HepG2 (cell line): ENCODE data around the gene SLC29A2. TPM values are rescaled to one million over a fixed set of nuclear protein-coding genes. Genes with fewer than 3 reads are reported as not detected.

Experiments
- CAMTA2 ChIP-seq: sonication (generic); formaldehyde crosslinking; IDR thresholded peaks from 2 replicates; pipeline ENCODE4 v1.4.0; 2020; ENCODE audit warnings: mild to moderate bottlenecking, missing genetic modification reagents, borderline replicate concordance
- KDM4B ChIP-seq: sonication (generic); formaldehyde crosslinking; IDR thresholded peaks from 2 replicates; pipeline ENCODE4 v1.4.0; 2020; ENCODE audit warnings: missing genetic modification reagents
- MED1 ChIP-seq: sonication (generic); formaldehyde crosslinking; IDR thresholded peaks from 2 replicates; pipeline ENCODE4 v1.4.0; 2020; ENCODE audit warnings: missing genetic modification reagents
- MIER2 ChIP-seq: IDR thresholded peaks from 2 replicates; pipeline ENCODE4 v1.6.1; 2016; ENCODE audit warnings: missing biosample characterization, missing genetic modification reagents
- PCBP1 ChIP-seq: fragments of 200-400 bp; formaldehyde crosslinking; IDR thresholded peaks from 2 replicates; pipeline ENCODE4 v1.6.1; 2017; ENCODE audit warnings: mild to moderate bottlenecking, low read depth, low read length, borderline replicate concordance
- PRMT3 ChIP-seq: sonication (generic); formaldehyde crosslinking; IDR thresholded peaks from 2 replicates; pipeline ENCODE4 v1.8.1; 2022; ENCODE audit warnings: low read depth, mild to moderate bottlenecking, moderate library complexity, missing genetic modification reagents, borderline replicate concordance
- RXRB ChIP-seq: IDR thresholded peaks from 2 replicates; pipeline ENCODE4 v1.6.1; 2016; ENCODE audit warnings: borderline replicate concordance, missing genetic modification reagents, missing compliant biosample characterization
- SATB2 ChIP-seq: sonication (generic); formaldehyde crosslinking; IDR thresholded peaks from 2 replicates; pipeline ENCODE4 v1.5.0; 2020; ENCODE audit warnings: missing genetic modification reagents
- THYN1 ChIP-seq: sonication (generic); formaldehyde crosslinking; IDR thresholded peaks from 2 replicates; pipeline ENCODE4 v1.8.1; 2023; ENCODE audit warnings: low read depth, mild to moderate bottlenecking, moderate library complexity, missing genetic modification reagents, borderline replicate concordance
- ZNF180 ChIP-seq: sonication (generic); formaldehyde crosslinking; IDR thresholded peaks from 2 replicates; pipeline ENCODE4 v1.4.0; 2020; ENCODE audit warnings: low read depth, missing genetic modification reagents, borderline replicate concordance
- ZNF749 ChIP-seq: sonication (generic); formaldehyde crosslinking; IDR thresholded peaks from 2 replicates; pipeline ENCODE4 v1.8.0; 2022; ENCODE audit warnings: mild to moderate bottlenecking, missing genetic modification reagents, moderate library complexity, borderline replicate concordance
- ZNF75D ChIP-seq: sonication (generic); formaldehyde crosslinking; IDR thresholded peaks from 2 replicates; pipeline ENCODE4 v1.8.1; 2023; ENCODE audit warnings: missing genetic modification reagents, mild to moderate bottlenecking, borderline replicate concordance
- polyA plus RNA-seq, 8 experiments: library from polyadenylated mRNA; depleted of rRNA in 3 of 8; stranded (reverse) in 7 of 8; unstranded in 1 of 8; fragments of >200 nt; fragmentation: Illumina TruSeq in 4 of 8; extraction: Trizol in 4 of 8; gene quantifications; 2 replicates each; pipeline versions ENCODE4 v1.2.1 to v1.2.3, GENCODE V29; 2011 to 2016; ENCODE audit warnings: low read depth in 4 of 8, missing spikeins in 1 of 8, mixed read lengths in 1 of 8; ENCODE audit not compliant: insufficient read depth in 1 of 8
- total RNA-seq, 5 experiments: library from RNA; depleted of rRNA; stranded (reverse); fragments of >200 nt; fragmentation: Illumina TruSeq; extraction: Trizol; gene quantifications; 2 replicates each; pipeline ENCODE4 v1.2.3, GENCODE V29; 2016; ENCODE audit warnings: low read depth in 1 of 5
- TF ChIP-seq, protein P1 (sequence below): sonication (generic); formaldehyde crosslinking; IDR thresholded peaks from 2 replicates; pipeline ENCODE4 v1.5.0; 2020; ENCODE audit warnings: missing genetic modification reagents, mild to moderate bottlenecking, borderline replicate concordance
- TF ChIP-seq, protein P2 (sequence below), 2 experiments: sonication (generic) in 1 of 2; formaldehyde crosslinking in 1 of 2; IDR thresholded peaks; 2 replicates each; pipeline versions ENCODE4 v1.4.0 to v1.6.1; 2016 to 2020; ENCODE audit warnings: borderline replicate concordance in 1 of 2, low read depth in 1 of 2, mild to moderate bottlenecking in 1 of 2, missing genetic modification reagents in 1 of 2
- TF ChIP-seq, protein P3 (sequence below): sonication (generic); formaldehyde crosslinking; IDR thresholded peaks from 2 replicates; pipeline ENCODE4 v1.9.0; 2022; ENCODE audit warnings: missing genetic modification reagents, mild to moderate bottlenecking, borderline replicate concordance
- TF ChIP-seq, protein P4 (sequence below): sonication (generic); formaldehyde crosslinking; IDR thresholded peaks from 2 replicates; pipeline ENCODE4 v1.4.0; 2020; ENCODE audit warnings: missing genetic modification reagents, mild to moderate bottlenecking, borderline replicate concordance

The SLC29A2 gene
- total and polyA plus RNA-seq, 2 of the 13 experiments (the other 11 are each of a cell fraction or from before 2014, with no cell fraction given), result 0.63 to 0.66 TPM

DNA sequence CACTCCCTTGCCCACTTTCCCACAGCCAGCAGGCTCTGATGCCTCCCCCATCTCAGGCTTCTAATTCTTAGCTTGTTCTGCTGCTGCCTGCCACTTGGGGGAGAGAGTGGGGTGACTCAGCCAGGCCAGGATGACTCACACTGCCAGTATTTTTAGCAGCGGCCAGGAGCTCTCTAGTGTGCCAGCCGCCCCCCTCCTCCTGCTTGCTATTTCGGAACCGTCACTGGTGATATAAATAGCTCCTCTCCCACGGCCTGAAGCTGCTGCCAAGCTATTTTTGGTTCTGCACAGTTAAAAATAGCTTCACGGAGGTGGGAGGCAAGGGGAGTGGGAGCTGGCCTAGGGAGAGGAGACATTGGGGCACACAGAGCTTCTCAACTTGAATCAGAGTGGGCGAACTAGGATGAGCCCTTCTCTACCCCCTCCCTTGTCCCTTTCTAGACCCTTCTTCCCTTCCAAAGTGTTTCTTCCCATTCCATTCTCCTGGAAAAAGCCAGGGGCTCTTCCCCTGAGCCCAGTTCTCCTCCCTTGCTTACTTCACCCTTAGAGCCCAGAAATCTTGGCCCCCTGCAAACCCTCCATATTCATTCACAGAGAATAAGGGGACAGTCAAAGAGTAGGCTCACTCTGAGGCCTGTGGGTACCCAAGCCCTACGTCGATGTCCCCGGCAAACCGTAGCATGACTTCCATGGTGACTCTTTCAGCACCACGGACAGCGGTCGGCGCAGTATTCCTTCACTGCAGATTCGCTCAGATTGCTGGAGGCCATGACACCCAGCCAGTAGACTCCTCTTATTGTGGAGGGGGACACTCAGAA lies 46.8 kb upstream of the SLC29A2 start (continued):
- TF ChIP-seq, protein P1, sequence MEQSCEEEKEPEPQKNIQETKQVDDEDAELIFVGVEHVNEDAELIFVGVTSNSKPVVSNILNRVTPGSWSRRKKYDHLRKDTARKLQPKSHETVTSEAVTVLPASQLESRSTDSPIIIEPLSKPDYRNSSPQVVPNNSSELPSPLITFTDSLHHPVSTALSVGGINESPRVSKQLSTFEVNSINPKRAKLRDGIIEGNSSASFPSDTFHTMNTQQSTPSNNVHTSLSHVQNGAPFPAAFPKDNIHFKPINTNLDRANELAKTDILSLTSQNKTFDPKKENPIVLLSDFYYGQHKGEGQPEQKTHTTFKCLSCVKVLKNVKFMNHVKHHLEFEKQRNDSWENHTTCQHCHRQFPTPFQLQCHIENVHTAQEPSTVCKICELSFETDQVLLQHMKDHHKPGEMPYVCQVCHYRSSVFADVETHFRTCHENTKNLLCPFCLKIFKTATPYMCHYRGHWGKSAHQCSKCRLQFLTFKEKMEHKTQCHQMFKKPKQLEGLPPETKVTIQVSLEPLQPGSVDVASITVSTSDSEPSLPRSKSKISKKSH, result peak; percentile 53; the same call in 1 of the 2 replicates
- TF ChIP-seq KDM4B (peak; percentile 91; the same call in 1 of the 2 replicates), THYN1 (CRISPR knock-in tag) (no peak), SATB2 (CRISPR knock-in tag) (peak; percentile 88), ZNF75D (CRISPR knock-in tag) (peak; percentile 40; the same call in 1 of the 2 replicates), ZNF180 (no peak), CAMTA2 (no peak; the same call in 1 of the 2 replicates), PCBP1 (no peak), PRMT3 (CRISPR knock-in tag) (peak; percentile 58; the same call in 1 of the 2 replicates), RXRB (CRISPR knock-in tag) (peak; percentile 73), MIER2 (peak; percentile 99), ZNF749 (CRISPR knock-in tag) (peak; percentile 92), MED1 (CRISPR knock-in tag) (peak; percentile 66)
- TF ChIP-seq, protein P2, sequence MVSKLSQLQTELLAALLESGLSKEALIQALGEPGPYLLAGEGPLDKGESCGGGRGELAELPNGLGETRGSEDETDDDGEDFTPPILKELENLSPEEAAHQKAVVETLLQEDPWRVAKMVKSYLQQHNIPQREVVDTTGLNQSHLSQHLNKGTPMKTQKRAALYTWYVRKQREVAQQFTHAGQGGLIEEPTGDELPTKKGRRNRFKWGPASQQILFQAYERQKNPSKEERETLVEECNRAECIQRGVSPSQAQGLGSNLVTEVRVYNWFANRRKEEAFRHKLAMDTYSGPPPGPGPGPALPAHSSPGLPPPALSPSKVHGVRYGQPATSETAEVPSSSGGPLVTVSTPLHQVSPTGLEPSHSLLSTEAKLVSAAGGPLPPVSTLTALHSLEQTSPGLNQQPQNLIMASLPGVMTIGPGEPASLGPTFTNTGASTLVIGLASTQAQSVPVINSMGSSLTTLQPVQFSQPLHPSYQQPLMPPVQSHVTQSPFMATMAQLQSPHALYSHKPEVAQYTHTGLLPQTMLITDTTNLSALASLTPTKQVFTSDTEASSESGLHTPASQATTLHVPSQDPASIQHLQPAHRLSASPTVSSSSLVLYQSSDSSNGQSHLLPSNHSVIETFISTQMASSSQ (IDR thresholded peaks at IDR 0.05; ENCODE audit: low read depth), result no peak
- TF ChIP-seq, protein P2 (CRISPR knock-in tag; IDR thresholded peaks at IDR 0.05; ENCODE audit: borderline replicate concordance), result no peak
- TF ChIP-seq, protein P3, sequence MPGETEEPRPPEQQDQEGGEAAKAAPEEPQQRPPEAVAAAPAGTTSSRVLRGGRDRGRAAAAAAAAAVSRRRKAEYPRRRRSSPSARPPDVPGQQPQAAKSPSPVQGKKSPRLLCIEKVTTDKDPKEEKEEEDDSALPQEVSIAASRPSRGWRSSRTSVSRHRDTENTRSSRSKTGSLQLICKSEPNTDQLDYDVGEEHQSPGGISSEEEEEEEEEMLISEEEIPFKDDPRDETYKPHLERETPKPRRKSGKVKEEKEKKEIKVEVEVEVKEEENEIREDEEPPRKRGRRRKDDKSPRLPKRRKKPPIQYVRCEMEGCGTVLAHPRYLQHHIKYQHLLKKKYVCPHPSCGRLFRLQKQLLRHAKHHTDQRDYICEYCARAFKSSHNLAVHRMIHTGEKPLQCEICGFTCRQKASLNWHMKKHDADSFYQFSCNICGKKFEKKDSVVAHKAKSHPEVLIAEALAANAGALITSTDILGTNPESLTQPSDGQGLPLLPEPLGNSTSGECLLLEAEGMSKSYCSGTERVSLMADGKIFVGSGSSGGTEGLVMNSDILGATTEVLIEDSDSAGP (CRISPR knock-in tag), result peak; percentile 33; the same call in 1 of the 2 replicates
- TF ChIP-seq, protein P4, sequence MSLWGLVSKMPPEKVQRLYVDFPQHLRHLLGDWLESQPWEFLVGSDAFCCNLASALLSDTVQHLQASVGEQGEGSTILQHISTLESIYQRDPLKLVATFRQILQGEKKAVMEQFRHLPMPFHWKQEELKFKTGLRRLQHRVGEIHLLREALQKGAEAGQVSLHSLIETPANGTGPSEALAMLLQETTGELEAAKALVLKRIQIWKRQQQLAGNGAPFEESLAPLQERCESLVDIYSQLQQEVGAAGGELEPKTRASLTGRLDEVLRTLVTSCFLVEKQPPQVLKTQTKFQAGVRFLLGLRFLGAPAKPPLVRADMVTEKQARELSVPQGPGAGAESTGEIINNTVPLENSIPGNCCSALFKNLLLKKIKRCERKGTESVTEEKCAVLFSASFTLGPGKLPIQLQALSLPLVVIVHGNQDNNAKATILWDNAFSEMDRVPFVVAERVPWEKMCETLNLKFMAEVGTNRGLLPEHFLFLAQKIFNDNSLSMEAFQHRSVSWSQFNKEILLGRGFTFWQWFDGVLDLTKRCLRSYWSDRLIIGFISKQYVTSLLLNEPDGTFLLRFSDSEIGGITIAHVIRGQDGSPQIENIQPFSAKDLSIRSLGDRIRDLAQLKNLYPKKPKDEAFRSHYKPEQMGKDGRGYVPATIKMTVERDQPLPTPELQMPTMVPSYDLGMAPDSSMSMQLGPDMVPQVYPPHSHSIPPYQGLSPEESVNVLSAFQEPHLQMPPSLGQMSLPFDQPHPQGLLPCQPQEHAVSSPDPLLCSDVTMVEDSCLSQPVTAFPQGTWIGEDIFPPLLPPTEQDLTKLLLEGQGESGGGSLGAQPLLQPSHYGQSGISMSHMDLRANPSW (CRISPR knock-in tag), result no peak
